Measurements from ENCODE around the gene METTL3.

- TF ChIP-seq, protein P1, sequence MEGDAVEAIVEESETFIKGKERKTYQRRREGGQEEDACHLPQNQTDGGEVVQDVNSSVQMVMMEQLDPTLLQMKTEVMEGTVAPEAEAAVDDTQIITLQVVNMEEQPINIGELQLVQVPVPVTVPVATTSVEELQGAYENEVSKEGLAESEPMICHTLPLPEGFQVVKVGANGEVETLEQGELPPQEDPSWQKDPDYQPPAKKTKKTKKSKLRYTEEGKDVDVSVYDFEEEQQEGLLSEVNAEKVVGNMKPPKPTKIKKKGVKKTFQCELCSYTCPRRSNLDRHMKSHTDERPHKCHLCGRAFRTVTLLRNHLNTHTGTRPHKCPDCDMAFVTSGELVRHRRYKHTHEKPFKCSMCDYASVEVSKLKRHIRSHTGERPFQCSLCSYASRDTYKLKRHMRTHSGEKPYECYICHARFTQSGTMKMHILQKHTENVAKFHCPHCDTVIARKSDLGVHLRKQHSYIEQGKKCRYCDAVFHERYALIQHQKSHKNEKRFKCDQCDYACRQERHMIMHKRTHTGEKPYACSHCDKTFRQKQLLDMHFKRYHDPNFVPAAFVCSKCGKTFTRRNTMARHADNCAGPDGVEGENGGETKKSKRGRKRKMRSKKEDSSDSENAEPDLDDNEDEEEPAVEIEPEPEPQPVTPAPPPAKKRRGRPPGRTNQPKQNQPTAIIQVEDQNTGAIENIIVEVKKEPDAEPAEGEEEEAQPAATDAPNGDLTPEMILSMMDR (IDR thresholded peaks at IDR 0.05; ENCODE audit: poor library complexity): no peak
- TF ChIP-seq EZH2 (IDR thresholded peaks at IDR 0.05; ENCODE audit: borderline replicate concordance): no peak
- no peak for TF ChIP-seq EZH2phosphoT487 (IDR thresholded peaks at IDR 0.05; ENCODE audit: low read depth, severe bottlenecking, unreplicated experiment)
Measured at GRCh38 chr14:21537090-21537424, 25.9 kb upstream of the METTL3 start.
